T follicular helper cell (primary cell): ENCODE measurements around the gene CCDC50.

Experiments
- DNase-seq: peaks from one replicate; pipeline ENCODE4 v3.0.0-alpha.2; 2020; ENCODE audit warnings: low read depth

Gene CCDC50

GRCh38 chr3:191426311-191426710, 97.1 kb downstream of the CCDC50 start:
- DNase-seq, result no peak

- DNase-seq, result no peak
Observed at GRCh38 chr3:191428177-191428576, 99.0 kb downstream of the CCDC50 start.

GRCh38 chr3:191430103-191430502, 100.9 kb downstream of the CCDC50 start:
- no peak for DNase-seq

- no peak for DNase-seq
Observed at GRCh38 chr3:191431160-191431822, 102.1 kb downstream of the CCDC50 start.

GRCh38 chr3:191432162-191432561, 103.0 kb downstream of the CCDC50 start:
- DNase-seq, result no peak

GRCh38 chr3:191434024-191434423, 104.8 kb downstream of the CCDC50 start:
- no peak for DNase-seq

- no peak for DNase-seq
Observed at GRCh38 chr3:191435981-191436380, 106.8 kb downstream of the CCDC50 start.

GRCh38 chr3:191438150-191438814, 109.1 kb downstream of the CCDC50 start:
- DNase-seq, result no peak

- DNase-seq, result no peak
Observed at GRCh38 chr3:191440532-191440931, 111.3 kb downstream of the CCDC50 start.

GRCh38 chr3:191441687-191442086, 112.5 kb downstream of the CCDC50 start:
- DNase-seq, result no peak

GRCh38 chr3:191444569-191444968, 115.4 kb downstream of the CCDC50 start:
- DNase-seq, result no peak
